Measurements from ENCODE around the gene CCR7. TPM values are rescaled to one million over a fixed set of nuclear protein-coding genes. Genes with fewer than 3 reads are reported as not detected.

CCR7 gene
- total RNA-seq, 1 donor from 2014 or later, result not detected

GRCh38 chr17:40579471-40579870 lies 14.2 kb upstream of the CCR7 start:
- no peak overlapping the region for H3K4me3 Mint-ChIP-seq (ENCODE audit: unreplicated experiment)
- H3K27me3 ChIP-seq (ENCODE audit: insufficient read depth, low read length), result peaks cover 12% of the 10 kb centered on the region
- H3K4me1 ChIP-seq (ENCODE audit: insufficient read depth, low read length), result no peaks in the 10 kb centered on the region
- H3K27ac ChIP-seq (ENCODE audit: low read depth, low read length), result no peak overlapping the region
- H3K4me2 ChIP-seq (ENCODE audit: low read length), result no peak overlapping the region
- H3K9me3 Mint-ChIP-seq (ENCODE audit: unreplicated experiment), result peaks cover 11% of the 10 kb centered on the region
- no peaks in the 10 kb centered on the region for H3K36me3 ChIP-seq (ENCODE audit: insufficient read depth, low read length)
- no peak overlapping the region for H3K9ac ChIP-seq (ENCODE audit: low read length)
- no peaks in the 10 kb centered on the region for H3K9me3 ChIP-seq (ENCODE audit: insufficient read depth, low read depth, low read length)
- H3K27me3 Mint-ChIP-seq (ENCODE audit: low read depth, unreplicated experiment), result peaks cover 14% of the 10 kb centered on the region
- H3K27ac Mint-ChIP-seq (ENCODE audit: unreplicated experiment), result no peak overlapping the region
- no peaks in the 10 kb centered on the region for H3K36me3 Mint-ChIP-seq (ENCODE audit: low read depth, unreplicated experiment)
- no peaks in the 10 kb centered on the region for H3K4me1 Mint-ChIP-seq (ENCODE audit: low read depth, unreplicated experiment)
- no peak overlapping the region for H2AFZ ChIP-seq (ENCODE audit: low read depth, low read length)
- H4K20me1 ChIP-seq (ENCODE audit: insufficient read depth, low read length), result no peaks in the 10 kb centered on the region
- H3K4me3 ChIP-seq (ENCODE audit: insufficient read depth, low read depth, low read length), result no peak overlapping the region
- no peaks in the 10 kb centered on the region for H3K79me2 ChIP-seq (ENCODE audit: insufficient read depth, low read length)
- FAIRE-seq, result no peak
- TF ChIP-seq EZH2 (IDR thresholded peaks at IDR 0.05; ENCODE audit: insufficient read depth, low read length), result no peak
- no peak for TF ChIP-seq CTCF (IDR thresholded peaks at IDR 0.05; ENCODE audit: insufficient read depth, low read depth, low read length)
- DNase-seq (ENCODE audit: low read depth), result no peak

GRCh38 chr17:40577611-40578065 lies 12.4 kb upstream of the CCR7 start:
- no peak overlapping the region for H3K27ac Mint-ChIP-seq (ENCODE audit: unreplicated experiment)
- Histone ChIP-seq H3K79me2 (ENCODE audit: insufficient read depth, low read length) (no peaks in the 10 kb centered on the region), H3K27me3 (ENCODE audit: insufficient read depth, low read length) (peaks cover 12% of the 10 kb centered on the region), H3K9ac (ENCODE audit: low read length) (no peak overlapping the region), H3K36me3 (ENCODE audit: insufficient read depth, low read length) (no peaks in the 10 kb centered on the region), H3K9me3 (ENCODE audit: insufficient read depth, low read depth, low read length) (no peaks in the 10 kb centered on the region), H4K20me1 (ENCODE audit: insufficient read depth, low read length) (no peaks in the 10 kb centered on the region), H3K4me1 (ENCODE audit: insufficient read depth, low read length) (no peaks in the 10 kb centered on the region), H2AFZ (ENCODE audit: low read depth, low read length) (no peak overlapping the region), H3K4me3 (ENCODE audit: insufficient read depth, low read depth, low read length) (no peak overlapping the region), H3K4me2 (ENCODE audit: low read length) (no peak overlapping the region), H3K27ac (ENCODE audit: low read depth, low read length) (no peak overlapping the region)
- H3K4me3 Mint-ChIP-seq (ENCODE audit: unreplicated experiment), result no peak overlapping the region
- H3K4me1 Mint-ChIP-seq (ENCODE audit: low read depth, unreplicated experiment), result no peaks in the 10 kb centered on the region
- DNase-seq (ENCODE audit: low read depth), result no peak
- FAIRE-seq, result no peak
- peaks cover 18% of the 10 kb centered on the region for H3K9me3 Mint-ChIP-seq (ENCODE audit: unreplicated experiment)
- peaks cover 11% of the 10 kb centered on the region for H3K27me3 Mint-ChIP-seq (ENCODE audit: low read depth, unreplicated experiment)
- H3K36me3 Mint-ChIP-seq (ENCODE audit: low read depth, unreplicated experiment), result no peaks in the 10 kb centered on the region
- TF ChIP-seq CTCF (IDR thresholded peaks at IDR 0.05; ENCODE audit: insufficient read depth, low read depth, low read length) (no peak), EZH2 (IDR thresholded peaks at IDR 0.05; ENCODE audit: insufficient read depth, low read length) (no peak)

GRCh38 chr17:40576113-40576740 lies 11.0 kb upstream of the CCR7 start:
- FAIRE-seq, result no peak
- H3K4me3 Mint-ChIP-seq (ENCODE audit: unreplicated experiment), result no peak overlapping the region
- no peaks in the 10 kb centered on the region for H4K20me1 ChIP-seq (ENCODE audit: insufficient read depth, low read length)
- H3K27me3 Mint-ChIP-seq (ENCODE audit: low read depth, unreplicated experiment), result peaks cover 14% of the 10 kb centered on the region
- TF ChIP-seq CTCF (IDR thresholded peaks at IDR 0.05; ENCODE audit: insufficient read depth, low read depth, low read length) (no peak), EZH2 (IDR thresholded peaks at IDR 0.05; ENCODE audit: insufficient read depth, low read length) (no peak)
- no peak overlapping the region for H3K27ac ChIP-seq (ENCODE audit: low read depth, low read length)
- H3K79me2 ChIP-seq (ENCODE audit: insufficient read depth, low read length), result no peaks in the 10 kb centered on the region
- H3K4me3 ChIP-seq (ENCODE audit: insufficient read depth, low read depth, low read length), result no peak overlapping the region
- no peak overlapping the region for H3K9ac ChIP-seq (ENCODE audit: low read length)
- no peaks in the 10 kb centered on the region for H3K4me1 ChIP-seq (ENCODE audit: insufficient read depth, low read length)
- H3K36me3 ChIP-seq (ENCODE audit: insufficient read depth, low read length), result no peaks in the 10 kb centered on the region
- H3K4me1 Mint-ChIP-seq (ENCODE audit: low read depth, unreplicated experiment), result no peaks in the 10 kb centered on the region
- peaks cover 29% of the 10 kb centered on the region for H3K9me3 Mint-ChIP-seq (ENCODE audit: unreplicated experiment)
- H3K36me3 Mint-ChIP-seq (ENCODE audit: low read depth, unreplicated experiment), result no peaks in the 10 kb centered on the region
- DNase-seq (ENCODE audit: low read depth), result no peak
- peaks cover 14% of the 10 kb centered on the region for H3K27me3 ChIP-seq (ENCODE audit: insufficient read depth, low read length)
- H2AFZ ChIP-seq (ENCODE audit: low read depth, low read length), result no peak overlapping the region
- H3K27ac Mint-ChIP-seq (ENCODE audit: unreplicated experiment), result no peak overlapping the region
- no peaks in the 10 kb centered on the region for H3K9me3 ChIP-seq (ENCODE audit: insufficient read depth, low read depth, low read length)
- H3K4me2 ChIP-seq (ENCODE audit: low read length), result no peak overlapping the region

Measured in astrocyte (in vitro differentiated cells and primary cell).